Mesendoderm (in vitro differentiated cells): Measurements from ENCODE around the gene PCDHGB7.
A peak's percentile ranks its signal among the peaks of the same experiment; 100 is the strongest.
"Not testable (repeated sequence)": the region's sequence is repeated elsewhere in the genome, so short reads cannot be mapped to it uniquely, and the experiment has no call there.

ENCODE experiments used
- DNase-seq: peaks from one replicate; pipeline ENCODE4 v3.0.0; 2013
- H2AK5ac ChIP-seq: 2 replicates; pipeline ENCODE4 v1.6.1; 2013; ENCODE audit warnings: low read length, inconsistent platforms
- H2BK120ac ChIP-seq: 2 replicates; pipeline ENCODE4 v1.6.1; 2013; ENCODE audit warnings: low read depth, mild to moderate bottlenecking, low read length, moderate library complexity, mixed read lengths
- H2BK15ac ChIP-seq: replicated peaks from 2 replicates; pipeline ENCODE4 v1.6.1; 2013; ENCODE audit warnings: low read depth, mild to moderate bottlenecking, moderate library complexity
- H2BK5ac ChIP-seq: 2 replicates; pipeline ENCODE4 v1.6.1; 2013; ENCODE audit warnings: low read length, inconsistent platforms
- H3K18ac ChIP-seq: 2 replicates; pipeline ENCODE4 v1.6.1; 2013; ENCODE audit warnings: mild to moderate bottlenecking, low read length, mixed read lengths
- H3K23ac ChIP-seq: one replicate; pipeline ENCODE4 v1.6.1; 2013; ENCODE audit warnings: low read length
- H3K27ac ChIP-seq: 2 replicates; pipeline ENCODE4 v1.5.1; 2013; ENCODE audit warnings: low read depth, mild to moderate bottlenecking, inconsistent platforms, low read length, moderate library complexity
- H3K27me3 ChIP-seq: 2 replicates; pipeline ENCODE4 v1.6.1; 2013; ENCODE audit warnings: low read length, control low read depth, mild to moderate bottlenecking, inconsistent platforms; ENCODE audit not compliant: insufficient read depth, poor library complexity
- H3K36me3 ChIP-seq: 2 replicates; pipeline ENCODE4 v1.6.1; 2013; ENCODE audit warnings: low read length, inconsistent platforms; ENCODE audit not compliant: control insufficient read depth, insufficient read depth
- H3K4ac ChIP-seq: one replicate; pipeline ENCODE4 v1.6.1; 2013; ENCODE audit warnings: low read depth, mild to moderate bottlenecking, low read length, moderate library complexity
- H3K4me1 ChIP-seq: 2 replicates; pipeline ENCODE4 v1.6.1; 2013; ENCODE audit warnings: low read depth, low read length, inconsistent platforms; ENCODE audit not compliant: control insufficient read depth
- H3K4me2 ChIP-seq: 2 replicates; pipeline ENCODE4 v1.6.1; 2013; ENCODE audit warnings: low read length
- H3K4me3 ChIP-seq: 2 replicates; pipeline ENCODE4 v1.5.1; 2013; ENCODE audit warnings: mild to moderate bottlenecking, low read length
- H3K56ac ChIP-seq: one replicate; pipeline ENCODE4 v1.6.1; 2013; ENCODE audit warnings: low read length
- H3K79me1 ChIP-seq: 2 replicates; pipeline ENCODE4 v1.6.1; 2013; ENCODE audit warnings: low read length, inconsistent platforms
- H3K79me2 ChIP-seq: 2 replicates; pipeline ENCODE4 v1.6.1; 2013; ENCODE audit warnings: mild to moderate bottlenecking, low read length; ENCODE audit not compliant: control insufficient read depth, insufficient read depth
- H3K9ac ChIP-seq: 2 replicates; pipeline ENCODE4 v1.6.1; 2013; ENCODE audit warnings: low read length, inconsistent platforms
- H4K5ac ChIP-seq: one replicate; pipeline ENCODE4 v1.6.1; 2013; ENCODE audit warnings: low read length
- H4K8ac ChIP-seq: one replicate; pipeline ENCODE4 v1.6.1; 2013; ENCODE audit warnings: low read depth, mild to moderate bottlenecking, control low read depth, low read length, moderate library complexity
- WGBS: extraction: QIAGEN DNeasy Blood & Tissue Kit; methylation state at CpG from one replicate; pipeline ENCODE4 v1.1.7; 2013; ENCODE audit warnings: low lambda C conversion rate, missing lambda C conversion rate; ENCODE audit not compliant: insufficient coverage; ENCODE audit errors: extremely low coverage; 5-methylcytosine and 5-hydroxymethylcytosine counted together

PCDHGB7 gene

GRCh38 chr5:141375444-141376155 lies 41.9 kb upstream of the PCDHGB7 start:
- H2BK5ac ChIP-seq, H4K8ac ChIP-seq, H2BK15ac ChIP-seq, H3K27me3 ChIP-seq, H3K27ac ChIP-seq, H3K79me1 ChIP-seq, H3K23ac ChIP-seq, DNase-seq, H3K4me1 ChIP-seq, H3K9ac ChIP-seq, H3K4ac ChIP-seq, H2BK120ac ChIP-seq, H4K5ac ChIP-seq, H2AK5ac ChIP-seq, H3K18ac ChIP-seq, H3K4me2 ChIP-seq, H3K36me3 ChIP-seq, H3K4me3 ChIP-seq, H3K79me2 ChIP-seq, H3K56ac ChIP-seq: not testable (repeated sequence)
- WGBS: no CpG with 5 or more reads among the region's 48 CpGs

- Histone ChIP-seq H3K56ac (no peak within 1 kb of the TSS), H3K4me3 (no peak within 1 kb of the TSS), H3K79me1 (no peaks in the 10 kb centered on the region), H3K27me3 (no peaks in the 10 kb centered on the region), H3K9ac (no peak within 1 kb of the TSS), H2BK15ac (no peak within 1 kb of the TSS), H2BK120ac (no peak within 1 kb of the TSS), H3K27ac (no peak within 1 kb of the TSS), H3K23ac (no peak within 1 kb of the TSS), H3K4ac (no peak within 1 kb of the TSS), H2BK5ac (no peak within 1 kb of the TSS), H4K5ac (no peak within 1 kb of the TSS), H4K8ac (no peak within 1 kb of the TSS), H3K4me1 (no peaks in the 10 kb centered on the region), H2AK5ac (no peak within 1 kb of the TSS), H3K79me2 (no peaks in the 10 kb centered on the region), H3K18ac (no peak within 1 kb of the TSS), H3K4me2 (no peak within 1 kb of the TSS), H3K36me3 (no peaks in the 10 kb centered on the region)
- DNase-seq: no peak
- no CpG with 5 or more reads among the region's 37 CpGs for WGBS
Observed at GRCh38 chr5:141382469-141383294, 34.8 kb upstream of the PCDHGB7 start, which contains the start of gene PCDHGA7. TSS of gene PCDHGA7 (plus strand) at chr5:141382742. CDS start at chr5:141382900, 158 bp downstream.

- H3K27me3 ChIP-seq: no peaks in the 10 kb centered on the region
- no peaks in the 10 kb centered on the region for H3K79me1 ChIP-seq
- no peak overlapping the region for H3K4ac ChIP-seq
- H3K36me3 ChIP-seq: no peaks in the 10 kb centered on the region
- H4K8ac ChIP-seq: no peak overlapping the region
- H3K27ac ChIP-seq: no peak overlapping the region
- DNase-seq: no peak
- H4K5ac ChIP-seq: no peak overlapping the region
- no peak overlapping the region for H3K4me3 ChIP-seq
- no peak overlapping the region for H2AK5ac ChIP-seq
- H2BK15ac ChIP-seq: no peak overlapping the region
- no peak overlapping the region for H3K23ac ChIP-seq
- no peaks in the 10 kb centered on the region for H3K4me1 ChIP-seq
- H3K9ac ChIP-seq: no peak overlapping the region
- no CpG with 5 or more reads among the region's 21 CpGs for WGBS
- H2BK120ac ChIP-seq: no peak overlapping the region
- no peak overlapping the region for H2BK5ac ChIP-seq
- no peak overlapping the region for H3K18ac ChIP-seq
- no peak overlapping the region for H3K56ac ChIP-seq
- no peaks in the 10 kb centered on the region for H3K79me2 ChIP-seq
- no peak overlapping the region for H3K4me2 ChIP-seq
Observed at GRCh38 chr5:141383345-141383744, 34.1 kb upstream of the PCDHGB7 start.

- no peak for DNase-seq
- no peak overlapping the region for H2BK5ac ChIP-seq
- H2AK5ac ChIP-seq: no peak overlapping the region
- no CpG with 5 or more reads among the region's 43 CpGs for WGBS
- H3K4me3 ChIP-seq: no peak overlapping the region
- no peaks in the 10 kb centered on the region for H3K79me2 ChIP-seq
- H3K4ac ChIP-seq: no peak overlapping the region
- no peak overlapping the region for H3K9ac ChIP-seq
- no peaks in the 10 kb centered on the region for H3K4me1 ChIP-seq
- H3K23ac ChIP-seq: no peak overlapping the region
- H3K18ac ChIP-seq: no peak overlapping the region
- H4K8ac ChIP-seq: no peak overlapping the region
- H3K27ac ChIP-seq: no peak overlapping the region
- H2BK15ac ChIP-seq: no peak overlapping the region
- no peaks in the 10 kb centered on the region for H3K79me1 ChIP-seq
- no peak overlapping the region for H4K5ac ChIP-seq
- no peak overlapping the region for H3K56ac ChIP-seq
- H3K27me3 ChIP-seq: no peaks in the 10 kb centered on the region
- no peak overlapping the region for H3K4me2 ChIP-seq
- no peak overlapping the region for H2BK120ac ChIP-seq
- H3K36me3 ChIP-seq: no peaks in the 10 kb centered on the region
Observed at GRCh38 chr5:141384471-141385267, 32.8 kb upstream of the PCDHGB7 start.

GRCh38 chr5:141387557-141388311 lies 29.7 kb upstream of the PCDHGB7 start, which contains the start of gene PCDHGB4:
TSS of gene PCDHGB4 (plus strand) at chr5:141387698. CDS start at chr5:141387885, 187 bp downstream.
- H3K27ac ChIP-seq, H3K56ac ChIP-seq, H3K9ac ChIP-seq, H4K5ac ChIP-seq, H3K36me3 ChIP-seq, H3K79me2 ChIP-seq, H3K4me2 ChIP-seq, H3K4me1 ChIP-seq, H3K23ac ChIP-seq, H4K8ac ChIP-seq, H3K4me3 ChIP-seq, H3K18ac ChIP-seq, H2BK5ac ChIP-seq, H2AK5ac ChIP-seq, H2BK120ac ChIP-seq, H3K4ac ChIP-seq, H2BK15ac ChIP-seq, H3K79me1 ChIP-seq, H3K27me3 ChIP-seq: not testable (repeated sequence)
- peak; percentile 65 for DNase-seq
- WGBS: no CpG with 5 or more reads among the region's 40 CpGs
